Keratinocyte (primary cell): ENCODE results near the gene ANKS1B. TPM values are rescaled to one million over a fixed set of nuclear protein-coding genes. Genes with fewer than 3 reads are reported as not detected.

Experiments used
- DNase-seq: peaks from one replicate; pipeline ENCODE4 v3.0.0-alpha.2; 2011; ENCODE audit warnings: low read depth, missing footprints, low spot score
- FAIRE-seq: peaks from 2 replicates; lab custom pipeline; 2011; peaks lifted over from hg19 to GRCh38; lab: Jason Lieb, UNC
- H2AFZ ChIP-seq: 2 replicates; pipeline ENCODE4 v1.6.0; 2012; ENCODE audit warnings: low read length, control low read depth, inconsistent platforms; ENCODE audit not compliant: control insufficient read depth
- H3K27ac ChIP-seq: 2 replicates; pipeline ENCODE4 v1.5.1; 2011; ENCODE audit warnings: low read length; ENCODE audit not compliant: control insufficient read depth, insufficient read depth
- H3K27me3 ChIP-seq: 3 replicates; pipeline ENCODE4 v1.6.0; 2011; ENCODE audit warnings: low read length; ENCODE audit not compliant: control insufficient read depth, insufficient read depth; ENCODE audit errors: extremely low read depth
- H3K36me3 ChIP-seq, 2 experiments: 2 replicates in 1 of 2; 3 replicates in 1 of 2; pipeline ENCODE4 v1.5.1; 2011; ENCODE audit warnings: low read length in 2 of 2, mild to moderate bottlenecking in 1 of 2; ENCODE audit not compliant: control insufficient read depth in 2 of 2, insufficient read depth in 2 of 2; ENCODE audit errors: extremely low read depth in 1 of 2
- H3K4me1 ChIP-seq: 3 replicates; pipeline ENCODE4 v1.5.1; 2011; ENCODE audit warnings: low read length; ENCODE audit not compliant: control insufficient read depth, insufficient read depth; ENCODE audit errors: extremely low read depth
- H3K4me2 ChIP-seq: 3 replicates; pipeline ENCODE4 v1.6.0; 2011; ENCODE audit warnings: low read depth, low read length; ENCODE audit not compliant: control insufficient read depth, insufficient read depth; ENCODE audit errors: extremely low read depth
- H3K4me3 ChIP-seq, 3 experiments: fragments of 200-600 bp in 1 of 3; sonication (generic) in 1 of 3; 2 replicates in 2 of 3; 3 replicates in 1 of 3; pipeline ENCODE4 v1.5.1; 2011 to 2016; ENCODE audit warnings: low read length in 3 of 3, mild to moderate bottlenecking in 3 of 3, control low read depth in 2 of 3, inconsistent platforms in 1 of 3, low read depth in 1 of 3, mixed read lengths in 1 of 3, mixed run types in 1 of 3, moderate library complexity in 1 of 3; ENCODE audit not compliant: control insufficient read depth in 2 of 3, insufficient read depth in 2 of 3; ENCODE audit errors: extremely low read depth in 1 of 3
- H3K79me2 ChIP-seq: 2 replicates; pipeline ENCODE4 v1.6.0; 2012; ENCODE audit warnings: low read length; ENCODE audit not compliant: control insufficient read depth, insufficient read depth
- H3K9ac ChIP-seq: 3 replicates; pipeline ENCODE4 v1.6.0; 2011; ENCODE audit warnings: low read length; ENCODE audit not compliant: control insufficient read depth, insufficient read depth; ENCODE audit errors: extremely low read depth
- H3K9me1 ChIP-seq: 3 replicates; pipeline ENCODE4 v1.6.0; 2011; ENCODE audit warnings: low read length; ENCODE audit not compliant: control insufficient read depth, insufficient read depth; ENCODE audit errors: extremely low read depth
- H3K9me3 ChIP-seq: 2 replicates; pipeline ENCODE4 v1.5.1; 2012; ENCODE audit warnings: low read depth, low read length; ENCODE audit not compliant: control insufficient read depth
- H4K20me1 ChIP-seq: 3 replicates; pipeline ENCODE4 v1.6.0; 2011; ENCODE audit warnings: low read length; ENCODE audit not compliant: control insufficient read depth, insufficient read depth; ENCODE audit errors: extremely low read depth
- CTCF ChIP-seq, 3 experiments: IDR thresholded peaks in 1 of 3; conservative IDR thresholded peaks in 1 of 3; optimal IDR thresholded peaks in 1 of 3; 2 replicates in 2 of 3; 3 replicates in 1 of 3; pipeline versions ENCODE3 to v1.5.1; 2011; ENCODE audit warnings: low read length in 3 of 3, mild to moderate bottlenecking in 3 of 3, moderate library complexity in 2 of 3, control low read depth in 1 of 3, inconsistent platforms in 1 of 3; ENCODE audit not compliant: insufficient read depth in 2 of 3; ENCODE audit errors: extremely low read depth in 1 of 3
- EZH2 ChIP-seq: IDR thresholded peaks from one replicate; pipeline ENCODE4 v1.6.1; 2012; ENCODE audit warnings: inconsistent platforms, mild to moderate bottlenecking, low read length, moderate library complexity
- dilution Hi-C: fragments of 300-500 bp; cut with MboI; formaldehyde crosslinking; loops from one replicate; pipeline ENCODE4 v1.7.0; 2020; ENCODE audit warnings: low sequenced_read_pairs; ENCODE audit not compliant: extremely low pct_ligation_motif_present
- polyA plus RNA-seq, 5 experiments: library from polyadenylated mRNA; depleted of rRNA in 3 of 5; stranded (reverse) in 3 of 5; stranded (forward) in 1 of 5; unstranded in 1 of 5; fragments of >200 nt; gene quantifications; 1 replicate in 1 of 5; 2 replicates in 3 of 5; 3 replicates in 1 of 5; pipeline versions ENCODE4 v1.2.1 to v1.2.3, GENCODE V29; 2011 to 2012; ENCODE audit warnings: missing spikeins in 2 of 5, low read depth in 1 of 5, low replicate concordance in 1 of 5

Gene ANKS1B
- polyA plus RNA-seq, 1 donor (not counting 4 experiments of a cell fraction or from before 2014, with no cell fraction given) = not detected

- Histone ChIP-seq H3K79me2 (no peaks in the 10 kb centered on the region), H3K27me3 (no peaks in the 10 kb centered on the region), H3K9me3 (no peaks in the 10 kb centered on the region), H3K4me1 (no peaks in the 10 kb centered on the region), H3K4me3 (no peak overlapping the region), H3K27ac (no peak overlapping the region), H2AFZ (no peak overlapping the region), H3K4me2 (no peak overlapping the region), H3K9ac (no peak overlapping the region), H3K36me3 (no peaks in the 10 kb centered on the region), H3K9me1 (no peaks in the 10 kb centered on the region), H4K20me1 (no peaks in the 10 kb centered on the region)
- TF ChIP-seq EZH2 = no peak
- no peak for TF ChIP-seq CTCF (optimal IDR thresholded peaks at IDR 0.05 in 1 of 3, IDR thresholded peaks at IDR 0.05 in 1 of 3, conservative IDR thresholded peaks at IDR 0.05 in 1 of 3; ENCODE audit: extremely low read depth in 1 of 3, insufficient read depth in 2 of 3, low read length in 3 of 3)
- dilution Hi-C loops = no loop called here
- DNase-seq = no peak
- FAIRE-seq = no peak
Measured at GRCh38 chr12:99997806-99998205, 13.1 kb upstream of the ANKS1B start.

GRCh38 chr12:99996095-99996494 is 11.4 kb upstream of the ANKS1B start:
- DNase-seq (no peak), FAIRE-seq (no peak)
- H3K79me2 ChIP-seq = no peaks in the 10 kb centered on the region
- dilution Hi-C loops = no loop called here
- H3K9me3 ChIP-seq = no peaks in the 10 kb centered on the region
- H3K9me1 ChIP-seq = no peaks in the 10 kb centered on the region
- no peaks in the 10 kb centered on the region for H3K27me3 ChIP-seq
- H3K9ac ChIP-seq = no peak overlapping the region
- no peaks in the 10 kb centered on the region for H4K20me1 ChIP-seq
- H3K4me1 ChIP-seq = no peaks in the 10 kb centered on the region
- no peak overlapping the region for H3K4me2 ChIP-seq
- no peak overlapping the region for H3K27ac ChIP-seq
- no peaks in the 10 kb centered on the region for H3K36me3 ChIP-seq
- H3K4me3 ChIP-seq = no peak overlapping the region
- no peak for TF ChIP-seq EZH2
- TF ChIP-seq CTCF (optimal IDR thresholded peaks at IDR 0.05 in 1 of 3, IDR thresholded peaks at IDR 0.05 in 1 of 3, conservative IDR thresholded peaks at IDR 0.05 in 1 of 3; ENCODE audit: extremely low read depth in 1 of 3, insufficient read depth in 2 of 3, low read length in 3 of 3) = no peak
- no peak overlapping the region for H2AFZ ChIP-seq
